Ammon's horn (tissue), 1 donor: Measurements from ENCODE around the gene DLAT.
"Not testable (repeated sequence)": the region's sequence is repeated elsewhere in the genome, so short reads cannot be mapped to it uniquely, and the experiment has no call there.

ENCODE experiments used
- DNase-seq: peaks from one replicate; pipeline ENCODE4 v3.0.0-alpha.2; 2016; ENCODE audit warnings: low spot score

The DLAT gene

DNA sequence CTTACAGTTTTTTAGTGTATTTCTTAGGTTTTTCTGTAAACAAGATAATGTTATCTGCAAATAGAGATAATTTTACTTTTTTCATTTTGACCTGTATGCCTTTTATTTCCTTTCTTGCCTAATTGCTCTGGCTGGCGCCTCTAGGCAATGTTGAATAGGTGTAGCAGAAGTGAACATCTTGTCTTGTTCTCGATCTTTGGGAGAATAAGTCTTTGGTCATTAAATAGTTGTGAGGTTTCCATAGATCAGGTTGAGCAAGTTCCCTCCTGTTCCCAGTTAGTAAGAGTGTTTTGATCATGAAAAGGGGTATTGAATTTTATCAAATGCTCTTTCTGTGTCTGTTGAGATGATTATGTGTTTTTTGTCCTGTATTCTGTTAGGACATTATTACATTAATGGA is 24.6 kb downstream of the DLAT start:
- no peak for DNase-seq

DNA sequence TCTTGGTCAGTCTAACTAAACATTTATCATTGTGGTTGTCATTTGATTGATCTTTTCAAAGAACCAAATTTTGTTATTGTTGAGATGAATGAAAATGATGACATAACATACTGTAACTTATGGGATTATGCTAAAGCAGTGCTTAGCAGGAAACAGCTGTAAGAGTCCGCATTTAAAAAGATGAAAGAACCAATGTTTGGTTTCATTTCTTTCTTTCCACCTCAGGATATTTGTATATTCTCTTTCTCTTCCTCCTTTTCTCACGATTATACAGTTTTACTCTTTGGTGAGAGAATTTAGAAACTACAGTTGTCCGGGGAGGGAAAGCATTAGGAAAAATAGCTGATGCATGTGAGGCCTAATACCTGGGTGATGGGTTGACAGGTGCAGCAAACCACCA is 25.5 kb downstream of the DLAT start:
- DNase-seq: no peak

DNA sequence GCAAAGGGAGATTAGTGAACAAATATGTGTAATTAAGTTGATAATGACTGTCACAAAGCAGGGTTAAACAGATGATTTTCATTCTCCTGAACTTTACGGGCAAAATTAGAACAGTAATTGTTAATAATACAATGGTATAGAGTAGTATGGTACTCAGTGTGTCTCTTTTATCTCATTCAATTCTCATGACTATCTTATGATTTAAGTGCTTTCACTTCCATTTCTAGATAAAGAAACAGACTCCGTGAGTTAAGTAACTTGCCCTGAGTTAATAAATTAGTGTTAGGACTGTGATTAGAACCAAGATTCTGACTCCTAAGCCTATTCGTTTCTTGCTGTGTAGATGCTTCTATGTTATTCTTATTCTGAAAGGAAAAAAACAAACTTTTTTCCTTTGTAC is 26.6 kb downstream of the DLAT start:
- DNase-seq: no peak

DNA sequence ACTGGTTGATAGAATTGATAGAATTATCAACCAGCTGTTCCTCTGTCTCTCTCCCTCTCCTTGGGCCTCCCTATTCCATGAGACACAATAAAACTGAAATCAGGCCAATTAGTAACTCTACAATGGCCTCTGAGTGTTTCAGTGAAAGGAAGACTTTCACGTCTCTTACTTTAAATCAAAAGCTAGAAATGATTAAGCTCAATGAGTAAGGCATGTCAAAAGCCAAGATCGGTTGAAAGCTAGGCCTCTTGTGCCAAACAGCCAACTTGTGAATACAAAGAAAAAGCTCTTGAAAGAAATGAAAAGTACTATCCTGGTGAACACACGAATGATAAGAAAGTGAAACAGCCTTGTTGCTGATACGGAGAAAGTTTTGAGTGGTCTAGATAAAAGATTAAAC is 32.0 kb downstream of the DLAT start:
- no peak for DNase-seq

DNA sequence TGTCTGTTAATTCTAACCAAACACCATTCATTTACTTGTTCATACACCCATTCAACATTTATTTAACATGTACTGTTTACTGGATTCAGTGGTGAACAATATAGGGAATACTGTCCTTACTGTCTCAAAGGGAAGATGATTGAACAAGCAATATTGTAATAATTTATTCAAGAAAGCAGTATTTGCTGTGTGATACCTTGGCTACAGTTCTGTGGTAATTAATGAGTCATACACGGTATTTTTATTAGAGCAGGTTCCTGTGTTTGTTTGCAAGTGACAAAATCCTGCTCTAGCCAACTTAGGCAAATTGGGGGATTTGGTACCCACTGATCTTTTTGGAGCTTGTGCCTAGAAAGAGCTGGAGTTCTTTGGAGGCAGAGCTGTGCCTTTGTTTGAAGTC is 32.9 kb downstream of the DLAT start:
- no peak for DNase-seq

DNA sequence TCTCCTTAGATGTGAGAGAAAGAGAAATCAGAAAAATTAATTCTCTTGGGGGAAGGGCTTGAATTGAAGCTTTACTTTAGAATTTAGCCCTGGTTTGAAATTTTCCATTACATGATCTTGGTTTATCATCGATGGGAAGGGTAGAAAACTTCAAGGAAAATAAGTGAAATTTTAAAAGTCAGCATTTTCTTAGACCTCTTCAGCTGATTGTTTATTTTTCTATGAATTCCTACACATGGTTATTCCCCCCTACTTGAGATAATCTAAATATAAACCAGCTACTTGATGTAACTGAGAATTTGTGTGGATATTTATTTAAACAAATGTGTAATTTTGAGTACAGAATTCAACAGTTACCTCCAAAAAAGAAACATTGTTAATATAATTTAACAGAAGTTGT is 37.7 kb downstream of the DLAT start:
- DNase-seq: no peak

DNA sequence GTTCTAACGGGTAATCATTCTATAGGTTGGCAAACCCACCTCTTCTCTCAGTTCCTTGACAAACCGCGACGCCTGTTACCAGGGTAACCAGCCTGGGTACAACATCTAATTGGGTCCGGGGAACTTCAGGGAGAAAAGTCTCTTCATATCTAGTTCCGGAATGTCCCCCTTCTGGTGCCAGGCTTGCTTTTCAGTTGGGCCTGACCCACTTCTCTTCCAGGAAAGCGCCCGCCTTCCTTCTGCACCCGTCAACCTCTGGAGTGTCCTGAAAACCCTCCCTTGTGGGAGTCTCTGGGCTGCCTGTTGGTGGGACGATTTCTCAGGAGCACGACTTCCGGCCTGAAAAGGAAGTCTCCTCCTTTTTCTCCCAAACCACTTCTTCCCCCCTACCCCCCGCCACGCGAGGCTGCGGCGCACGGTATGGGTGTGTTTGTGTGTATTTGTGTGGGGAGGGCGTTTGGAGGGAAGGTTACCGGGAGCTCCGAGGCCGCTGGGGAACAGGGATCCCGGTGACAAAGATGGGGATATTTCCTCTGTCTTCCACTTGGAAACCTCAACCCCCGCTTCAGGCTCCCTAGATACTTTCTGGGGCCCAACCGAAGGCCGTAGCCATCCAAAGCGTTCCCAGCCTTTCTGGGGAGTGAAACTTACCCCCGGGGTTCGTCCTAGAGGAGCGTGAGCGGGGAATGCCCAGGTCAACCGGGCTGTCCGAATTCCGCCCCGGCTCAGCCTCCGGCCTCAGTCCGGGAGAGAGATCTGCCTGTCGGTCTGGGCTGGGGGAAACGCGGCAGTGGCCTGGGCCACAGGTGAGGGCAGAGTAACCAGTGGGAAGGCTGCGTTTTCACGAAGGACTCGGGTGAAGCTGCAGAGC is 49.0 kb downstream of the DLAT start, which contains the start of the genes NKAPD1 and PIH1D2:
Gene NKAPD1, plus strand, starts transcription at position 359 of the 871 bp plus-strand sequence. CDS start 1,276 bp downstream, outside the sequence.
Gene PIH1D2, minus strand, starts transcription at position 77 of the 871 bp plus-strand sequence. CDS start 843 bp downstream, outside the sequence.
- DNase-seq: peak; percentile 88

DNA sequence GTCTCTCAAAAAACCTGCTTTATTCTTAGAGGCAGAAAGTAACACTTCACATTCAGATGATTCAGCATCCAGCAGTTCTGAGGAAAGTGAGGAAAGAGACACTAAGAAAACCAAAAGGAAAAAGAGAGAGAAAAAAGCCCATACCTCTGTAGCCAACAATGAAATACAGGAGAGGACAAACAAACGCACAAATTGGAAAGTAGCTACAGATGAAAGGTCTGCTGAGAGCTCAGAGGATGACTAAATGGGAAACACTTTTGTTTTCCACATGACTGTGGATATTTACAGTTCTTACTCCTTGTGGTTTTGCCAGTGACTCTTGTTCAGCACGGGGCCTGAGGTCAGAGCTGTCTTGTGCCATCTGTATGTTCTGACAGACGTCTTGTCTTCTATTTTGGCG is 57.5 kb downstream of the DLAT start:
- DNase-seq: no peak

DNA sequence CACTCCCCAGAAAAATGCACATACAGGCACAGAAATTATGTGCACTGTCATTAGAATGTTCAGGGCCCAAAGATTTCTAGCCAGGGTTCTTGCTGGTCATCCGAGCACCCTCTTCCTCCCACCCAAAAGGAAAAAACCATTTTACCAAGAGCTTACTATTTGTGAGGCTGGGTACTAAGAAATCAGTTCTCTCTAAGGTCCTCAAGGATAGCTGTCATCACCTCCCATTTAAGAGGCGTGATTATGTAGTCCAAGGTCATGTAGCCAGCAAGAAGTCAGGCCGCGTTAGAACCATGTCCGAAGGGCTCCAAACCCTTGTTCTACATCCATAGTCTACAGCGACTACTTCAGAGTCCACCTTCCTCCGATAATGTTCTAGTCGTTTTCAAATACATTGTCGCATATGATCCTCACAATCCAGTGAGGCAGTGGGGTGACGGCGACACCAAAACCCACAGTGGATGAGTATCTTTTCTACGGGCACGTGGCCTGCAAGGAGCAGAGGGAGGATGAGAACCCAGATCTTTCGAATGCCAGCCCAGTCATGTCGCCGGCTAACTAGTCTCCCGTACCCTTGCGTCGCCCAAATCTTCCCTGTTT is 60.7 kb downstream of the DLAT start:
- no peak for DNase-seq

DNA sequence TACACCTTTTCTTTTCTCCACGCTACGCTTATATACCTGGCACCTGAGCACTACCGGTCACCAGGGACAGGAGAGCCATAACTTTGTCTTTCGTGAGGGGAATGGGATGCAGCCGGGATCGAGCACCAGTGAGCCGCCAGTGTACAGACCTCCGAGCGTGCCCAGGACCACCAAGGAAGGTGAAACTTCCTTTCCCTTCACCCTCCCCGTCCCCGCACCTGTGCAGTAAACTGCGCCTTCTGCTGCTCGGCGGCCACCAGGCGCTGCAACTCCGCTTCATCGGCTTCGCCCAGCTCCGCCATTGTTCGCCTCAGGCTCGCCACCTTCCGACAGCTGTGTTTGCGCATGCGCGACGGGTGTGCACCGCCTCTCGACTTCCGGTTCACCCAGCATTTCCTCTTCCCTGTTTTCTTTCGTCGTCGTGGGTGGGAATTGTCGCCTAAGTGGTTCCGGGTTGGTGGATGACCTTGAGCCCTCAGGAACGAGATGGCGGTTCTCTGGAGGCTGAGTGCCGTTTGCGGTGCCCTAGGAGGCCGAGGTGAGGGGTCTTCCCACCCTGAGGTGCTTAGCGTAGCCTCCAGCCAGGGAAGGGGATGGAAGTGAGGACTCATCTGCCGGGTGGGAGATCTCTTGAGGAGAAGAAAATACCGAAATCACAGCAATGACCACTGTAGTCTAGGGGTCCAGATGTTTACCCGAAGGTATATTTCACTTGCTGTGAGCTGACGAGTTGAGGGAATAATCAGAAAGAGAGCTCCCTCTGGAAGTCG is 61.4 kb downstream of the DLAT start, which contains the start of the genes SDHD and TIMM8B:
Gene SDHD, plus strand, starts transcription at position 452 of the 770 bp plus-strand sequence. Its CDS starts 35 bp downstream, at position 487.
Gene TIMM8B, minus strand, starts transcription at position 335 of the 770 bp plus-strand sequence. Its CDS starts 33 bp downstream, at position 302.
- peak; percentile 98 for DNase-seq

DNA sequence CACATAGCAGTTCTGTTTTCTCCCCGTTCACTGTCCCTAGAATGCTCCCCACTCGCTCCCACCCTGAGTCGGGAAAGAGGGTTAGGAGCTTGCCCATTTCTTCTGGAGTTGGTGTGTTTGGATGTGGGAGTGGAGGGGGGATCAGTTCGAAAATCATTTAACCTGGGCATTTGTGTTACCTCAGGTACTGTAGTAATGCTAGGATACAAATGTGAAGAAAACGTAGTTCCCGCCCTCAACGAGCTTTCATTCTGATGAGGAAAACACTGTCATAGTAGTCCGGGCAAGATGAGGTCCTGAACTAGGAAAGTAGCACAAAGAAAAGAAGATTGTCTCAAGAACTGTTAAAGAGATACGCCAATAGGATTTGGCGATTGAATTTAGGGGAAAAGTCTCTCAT is 62.0 kb downstream of the DLAT start:
- DNase-seq: no peak

DNA sequence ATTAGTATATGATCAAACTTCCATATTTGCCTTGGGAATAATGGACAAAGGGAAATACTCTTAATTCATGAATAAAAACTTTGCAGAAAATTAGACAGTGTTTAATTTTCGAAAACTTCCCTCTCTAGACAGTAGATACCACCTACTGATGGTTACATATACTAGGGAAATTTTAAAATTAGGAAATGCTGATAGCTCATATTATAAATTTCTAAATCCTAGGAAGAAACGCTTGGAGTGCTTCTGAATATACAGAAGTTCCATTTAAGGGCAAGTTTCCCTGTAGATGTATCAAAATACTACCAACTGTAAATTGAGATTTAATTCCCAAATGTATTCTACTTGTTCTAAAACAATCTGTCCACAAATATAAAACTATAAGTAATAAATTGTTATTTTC is 70.1 kb downstream of the DLAT start:
- not testable (repeated sequence) for DNase-seq

DNA sequence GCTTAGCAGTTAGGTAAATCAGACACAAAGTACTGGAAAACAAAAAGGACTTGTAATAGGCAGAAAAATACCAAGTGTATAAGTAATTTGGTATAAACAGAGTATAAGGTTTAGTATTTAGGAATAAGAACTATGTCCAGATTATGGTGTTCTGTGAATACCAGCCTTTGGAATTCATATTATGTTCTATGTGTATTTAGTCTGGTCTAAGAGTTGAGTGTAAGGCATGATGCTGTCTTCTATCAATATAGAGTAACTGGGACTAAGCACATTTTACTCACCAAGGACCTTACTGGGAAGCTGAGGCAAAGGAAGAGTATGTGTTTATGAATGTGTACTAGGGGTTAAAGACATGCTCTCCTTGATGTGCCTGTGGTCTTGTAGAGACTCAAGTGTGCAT is 71.0 kb downstream of the DLAT start:
- no peak for DNase-seq

DNA sequence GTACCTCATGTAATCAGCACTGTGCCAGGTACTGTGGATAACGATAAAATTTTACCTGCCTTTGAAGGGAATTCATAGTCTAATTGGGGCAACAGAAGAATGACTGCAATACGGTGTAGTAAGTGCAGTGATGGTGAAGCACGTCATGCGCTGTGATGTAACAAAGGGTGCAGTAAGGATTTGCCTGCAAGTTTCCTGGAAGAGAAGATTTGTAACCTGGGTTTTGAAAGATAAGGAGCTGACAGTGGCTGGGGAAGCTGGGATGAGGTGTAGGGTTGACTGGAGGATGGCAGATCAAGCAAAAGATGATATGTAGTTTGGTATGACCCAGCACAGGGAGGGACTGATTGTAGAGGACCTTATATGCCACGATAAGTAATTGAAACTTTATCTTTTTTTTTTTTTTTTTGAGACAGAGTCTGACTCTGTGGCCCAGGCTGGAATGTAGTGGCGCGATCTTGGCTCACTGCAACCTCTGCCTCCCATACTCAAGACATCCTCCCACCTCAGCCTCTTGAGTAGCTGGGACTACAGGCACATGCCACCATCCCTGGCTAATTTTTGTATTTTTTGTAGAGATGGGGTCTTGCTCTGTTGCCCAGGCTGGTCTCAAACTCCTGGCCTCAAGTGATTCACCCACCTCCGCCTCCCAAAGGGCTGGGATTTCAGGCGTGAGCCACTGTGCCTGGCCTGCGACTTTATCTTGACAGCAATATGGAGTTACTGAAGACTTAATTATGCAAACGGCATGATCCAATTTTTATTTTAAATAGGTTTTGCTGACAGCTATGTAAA is 72.7 kb downstream of the DLAT start:
- DNase-seq: no peak

DNA sequence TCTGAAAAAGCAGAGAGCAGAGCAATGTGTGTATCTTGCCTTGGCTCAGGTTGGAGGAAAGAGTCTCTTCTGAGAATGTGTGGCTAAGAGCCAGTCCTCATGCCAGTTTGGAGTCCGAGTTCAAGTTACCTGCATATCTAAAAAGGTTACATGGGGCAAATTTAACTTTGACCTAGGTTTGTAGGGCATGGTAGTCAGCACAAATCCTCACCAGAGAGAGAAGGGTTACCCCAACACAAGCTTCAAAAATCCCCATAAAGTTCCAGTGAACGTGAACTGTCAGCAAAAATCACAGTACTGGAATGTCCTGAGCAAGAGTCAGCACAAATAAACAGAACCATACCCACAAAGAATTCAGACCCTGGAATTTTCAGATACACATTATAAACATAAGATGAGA is 75.3 kb downstream of the DLAT start:
- no peak for DNase-seq

DNA sequence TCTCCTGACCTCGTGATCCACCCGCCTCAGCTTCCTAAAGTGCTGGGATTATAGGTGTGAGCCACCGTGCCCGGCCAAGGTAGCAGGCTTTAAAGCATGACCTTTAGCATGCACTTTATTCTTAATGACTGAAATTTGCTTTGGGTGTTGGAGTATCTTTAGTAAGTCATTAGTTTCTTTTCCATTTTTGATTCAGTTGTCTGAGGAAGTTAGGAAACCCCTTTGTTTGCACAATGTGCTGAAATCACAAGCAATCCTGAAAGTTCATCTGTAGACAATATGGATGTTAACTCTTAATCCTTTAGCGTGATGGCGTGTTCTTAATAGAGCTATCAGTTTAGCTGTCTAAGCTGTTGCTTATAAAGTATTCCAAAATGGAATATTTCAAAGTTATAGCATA is 78.2 kb downstream of the DLAT start:
- DNase-seq: no peak

DNA sequence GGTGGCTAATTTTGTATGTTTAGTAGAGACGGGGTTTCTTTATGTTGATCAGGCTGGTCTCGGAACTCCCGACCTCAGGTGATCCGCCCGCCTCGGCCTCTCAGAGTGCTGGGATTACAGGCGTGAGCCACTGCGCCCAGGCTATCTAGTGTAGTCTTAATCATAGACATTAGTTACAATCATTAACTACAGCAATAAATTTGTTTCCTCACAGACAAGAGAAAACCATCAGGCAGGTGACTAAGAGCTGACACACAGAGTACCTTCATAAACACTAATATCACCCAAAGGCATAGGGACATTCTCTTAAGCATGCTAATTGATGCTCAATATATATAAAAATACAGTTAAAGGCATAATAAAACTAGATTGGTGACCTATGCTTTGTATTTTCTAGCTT is 80.9 kb downstream of the DLAT start:
- no peak for DNase-seq
